Measurements from ENCODE around the gene MOB3B. TPM values are rescaled to one million over a fixed set of nuclear protein-coding genes. Genes with fewer than 3 reads are reported as not detected.

MOB3B gene
- total RNA-seq, 1 donor from 2014 or later, result 3.8 TPM

GRCh38 chr9:27339661-27340284 is 189.8 kb downstream of the MOB3B start:
- Mint-ChIP-seq H3K36me3 (ENCODE audit: low read depth) (no peaks in the 10 kb centered on the region), H3K4me1 (ENCODE audit: low read depth) (peaks cover 46% of the 10 kb centered on the region), H3K9me3 (ENCODE audit: low read depth) (no peaks in the 10 kb centered on the region), H3K27ac (ENCODE audit: unreplicated experiment) (peak overlapping the region; percentile 78), H3K4me3 (ENCODE audit: unreplicated experiment) (peak overlapping the region; percentile 3), H3K27me3 (ENCODE audit: low read depth) (peaks cover 2% of the 10 kb centered on the region)
- DNase-seq (ENCODE audit: low spot score), result no peak
- TF ChIP-seq CTCF (IDR thresholded peaks at IDR 0.05), result no peak

GRCh38 chr9:27338527-27338903 is 191.1 kb downstream of the MOB3B start:
- no peak for DNase-seq (ENCODE audit: low spot score)
- Mint-ChIP-seq H3K36me3 (ENCODE audit: low read depth) (no peaks in the 10 kb centered on the region), H3K27ac (ENCODE audit: unreplicated experiment) (peak overlapping the region; percentile 78), H3K27me3 (ENCODE audit: low read depth) (peaks cover 2% of the 10 kb centered on the region), H3K4me3 (ENCODE audit: unreplicated experiment) (no peak overlapping the region), H3K9me3 (ENCODE audit: low read depth) (no peaks in the 10 kb centered on the region), H3K4me1 (ENCODE audit: low read depth) (peaks cover 50% of the 10 kb centered on the region)
- TF ChIP-seq CTCF (IDR thresholded peaks at IDR 0.05), result no peak

GRCh38 chr9:27337833-27338526 is 191.6 kb downstream of the MOB3B start:
- no peak for TF ChIP-seq CTCF (IDR thresholded peaks at IDR 0.05)
- H3K4me1 Mint-ChIP-seq (ENCODE audit: low read depth), result peaks cover 54% of the 10 kb centered on the region
- no peak for DNase-seq (ENCODE audit: low spot score)
- no peaks in the 10 kb centered on the region for H3K36me3 Mint-ChIP-seq (ENCODE audit: low read depth)
- no peak overlapping the region for H3K4me3 Mint-ChIP-seq (ENCODE audit: unreplicated experiment)
- H3K27ac Mint-ChIP-seq (ENCODE audit: unreplicated experiment), result peak overlapping the region; percentile 37
- no peaks in the 10 kb centered on the region for H3K9me3 Mint-ChIP-seq (ENCODE audit: low read depth)
- H3K27me3 Mint-ChIP-seq (ENCODE audit: low read depth), result peaks cover 2% of the 10 kb centered on the region

- Mint-ChIP-seq H3K4me1 (ENCODE audit: low read depth) (peaks cover 54% of the 10 kb centered on the region), H3K27ac (ENCODE audit: unreplicated experiment) (peak overlapping the region; percentile 73), H3K4me3 (ENCODE audit: unreplicated experiment) (no peak overlapping the region), H3K36me3 (ENCODE audit: low read depth) (no peaks in the 10 kb centered on the region), H3K27me3 (ENCODE audit: low read depth) (peaks cover 2% of the 10 kb centered on the region), H3K9me3 (ENCODE audit: low read depth) (no peaks in the 10 kb centered on the region)
- TF ChIP-seq CTCF (IDR thresholded peaks at IDR 0.05), result no peak
- DNase-seq (ENCODE audit: low spot score), result no peak
Measured at GRCh38 chr9:27337236-27337635, 192.4 kb downstream of the MOB3B start.

- no peaks in the 10 kb centered on the region for H3K36me3 Mint-ChIP-seq (ENCODE audit: low read depth)
Measured at GRCh38 chr9:27336829-27337228, 192.8 kb downstream of the MOB3B start.

More at GRCh38 chr9:27336829-27337228, 192.8 kb downstream of the MOB3B start:
- Mint-ChIP-seq H3K9me3 (ENCODE audit: low read depth) (no peaks in the 10 kb centered on the region), H3K27ac (ENCODE audit: unreplicated experiment) (no peak overlapping the region), H3K4me1 (ENCODE audit: low read depth) (peaks cover 54% of the 10 kb centered on the region), H3K27me3 (ENCODE audit: low read depth) (peaks cover 2% of the 10 kb centered on the region), H3K4me3 (ENCODE audit: unreplicated experiment) (no peak overlapping the region)
- TF ChIP-seq CTCF (IDR thresholded peaks at IDR 0.05), result no peak
- no peak for DNase-seq (ENCODE audit: low spot score)

Data from chondrocyte (in vitro differentiated cells).